ENCODE measurements around the gene C1orf198. TPM values are rescaled to one million over a fixed set of nuclear protein-coding genes. Genes with fewer than 3 reads are reported as not detected.

Gene C1orf198
- polyA plus RNA-seq, 2 of the 4 experiments (the other 2 are of a cell fraction), result 12.0 to 20.4 TPM

DNA sequence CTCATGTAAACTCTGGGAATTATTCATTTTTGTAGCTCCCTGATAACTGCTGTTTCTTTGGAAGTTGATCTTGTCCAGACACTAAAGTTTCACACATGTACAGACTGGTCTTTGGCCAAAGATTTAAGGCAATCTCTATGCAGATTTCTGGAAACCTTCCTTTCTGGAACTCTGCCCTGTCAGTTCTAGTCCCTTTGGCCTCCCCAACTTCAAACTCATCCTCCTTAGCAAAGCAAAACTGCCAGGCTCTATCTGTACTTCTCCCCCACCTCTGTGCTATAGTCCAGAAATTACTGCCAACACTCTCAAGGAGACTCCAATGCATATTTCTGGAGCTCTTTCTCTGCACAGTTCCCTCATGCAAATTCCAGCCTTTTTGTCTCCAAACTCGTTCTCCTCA, 36.5 kb downstream of the C1orf198 start:
- DNase-seq (ENCODE audit: low read depth in 1 of 2, low spot score in 1 of 2), result no peak
- Histone ChIP-seq H3K27ac (no peak overlapping the region), H3K4me1 (no peaks in the 10 kb centered on the region), H3K4me3 (no peak overlapping the region), H3K4me2 (no peak overlapping the region), H3K9me3 (no peaks in the 10 kb centered on the region)
- POLR2A ChIA-PET, result no interaction called here
- FAIRE-seq, result no peak
- CTCF ChIA-PET, result interaction anchor here (0.7 to 1.2 kb wide), 3 partner anchors 9 to 37 kb away, joined by 3 read pairs; no protein-coding TSS in a partner anchor
- 19% methylated on average over 1 of the region's 1 CpG for WGBS (ENCODE audit: missing lambda C conversion rate)
- TF ChIP-seq HEYL (CRISPR knock-in tag; IDR thresholded peaks at IDR 0.05), result no peak
- no peak for TF ChIP-seq HOXB5 (CRISPR knock-in tag; IDR thresholded peaks at IDR 0.05)
- no peak for TF ChIP-seq RAD21 (conservative IDR thresholded peaks at IDR 0.05 in 1 of 2, IDR thresholded peaks at IDR 0.05 in 1 of 2)
- no peak for TF ChIP-seq EHF (CRISPR knock-in tag; IDR thresholded peaks at IDR 0.05)
- TF ChIP-seq ESRRA (IDR thresholded peaks at IDR 0.05; ENCODE audit: borderline replicate concordance, low read length), result no peak
- no peak for TF ChIP-seq PHF8 (IDR thresholded peaks at IDR 0.05; ENCODE audit: borderline replicate concordance, low read depth)
- no peak for ATAC-seq

DNA sequence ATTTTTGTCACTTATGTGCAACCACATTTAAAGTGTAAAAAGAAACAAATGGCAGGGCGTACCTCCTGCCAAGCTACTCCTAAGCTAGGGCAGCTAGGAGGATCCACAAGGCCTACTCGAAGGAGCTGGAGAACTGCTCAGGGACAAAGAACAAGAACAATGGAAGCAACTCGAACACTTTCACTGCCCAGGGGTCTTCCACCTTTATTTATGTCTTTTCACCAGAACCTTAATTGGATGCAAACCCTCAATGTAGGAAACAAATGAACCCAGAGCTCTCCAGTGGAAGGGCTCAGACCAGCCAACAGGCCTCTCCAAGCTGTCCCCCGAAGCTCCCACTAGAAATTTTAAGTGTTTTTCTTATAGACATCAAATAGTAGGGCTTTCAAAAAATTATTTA, 39.9 kb downstream of the C1orf198 start:
- CTCF ChIA-PET, result interaction anchor here (1.3 kb wide), 1 partner anchor 31 kb away, joined by 5 read pairs; no protein-coding TSS in a partner anchor
- H3K4me1 ChIP-seq, result peaks cover 18% of the 10 kb centered on the region
- TF ChIP-seq, protein P1, sequence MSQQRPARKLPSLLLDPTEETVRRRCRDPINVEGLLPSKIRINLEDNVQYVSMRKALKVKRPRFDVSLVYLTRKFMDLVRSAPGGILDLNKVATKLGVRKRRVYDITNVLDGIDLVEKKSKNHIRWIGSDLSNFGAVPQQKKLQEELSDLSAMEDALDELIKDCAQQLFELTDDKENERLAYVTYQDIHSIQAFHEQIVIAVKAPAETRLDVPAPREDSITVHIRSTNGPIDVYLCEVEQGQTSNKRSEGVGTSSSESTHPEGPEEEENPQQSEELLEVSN (IDR thresholded peaks at IDR 0.05; ENCODE audit: borderline replicate concordance, low read depth), result no peak
- TF ChIP-seq, protein P2, sequence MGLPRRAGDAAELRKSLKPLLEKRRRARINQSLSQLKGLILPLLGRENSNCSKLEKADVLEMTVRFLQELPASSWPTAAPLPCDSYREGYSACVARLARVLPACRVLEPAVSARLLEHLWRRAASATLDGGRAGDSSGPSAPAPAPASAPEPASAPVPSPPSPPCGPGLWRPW (IDR thresholded peaks at IDR 0.05), result no peak
- TF ChIP-seq POLR2AphosphoS2 (conservative IDR thresholded peaks at IDR 0.05; ENCODE audit: low read length) (no peak), JUN (IDR thresholded peaks at IDR 0.05) (no peak), NFE2L2 (conservative IDR thresholded peaks at IDR 0.05; ENCODE audit: low read length) (no peak), KDM1A (IDR thresholded peaks at IDR 0.05; ENCODE audit: low read depth) (no peak), NR3C1 (IDR thresholded peaks at IDR 0.05) (no peak), RCOR1 (IDR thresholded peaks at IDR 0.05; ENCODE audit: low read depth, low read length) (no peak), PHF8 (IDR thresholded peaks at IDR 0.05; ENCODE audit: borderline replicate concordance, low read depth) (no peak)
- TF ChIP-seq, protein P3, sequence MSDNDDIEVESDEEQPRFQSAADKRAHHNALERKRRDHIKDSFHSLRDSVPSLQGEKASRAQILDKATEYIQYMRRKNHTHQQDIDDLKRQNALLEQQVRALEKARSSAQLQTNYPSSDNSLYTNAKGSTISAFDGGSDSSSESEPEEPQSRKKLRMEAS (IDR thresholded peaks at IDR 0.05), result no peak
- TF ChIP-seq, protein P4, sequence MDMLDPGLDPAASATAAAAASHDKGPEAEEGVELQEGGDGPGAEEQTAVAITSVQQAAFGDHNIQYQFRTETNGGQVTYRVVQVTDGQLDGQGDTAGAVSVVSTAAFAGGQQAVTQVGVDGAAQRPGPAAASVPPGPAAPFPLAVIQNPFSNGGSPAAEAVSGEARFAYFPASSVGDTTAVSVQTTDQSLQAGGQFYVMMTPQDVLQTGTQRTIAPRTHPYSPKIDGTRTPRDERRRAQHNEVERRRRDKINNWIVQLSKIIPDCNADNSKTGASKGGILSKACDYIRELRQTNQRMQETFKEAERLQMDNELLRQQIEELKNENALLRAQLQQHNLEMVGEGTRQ (IDR thresholded peaks at IDR 0.05), result no peak
- H3K4me3 ChIP-seq, result no peak overlapping the region
- FAIRE-seq, result no peak
- DNase-seq (ENCODE audit: low read depth in 1 of 2, low spot score in 1 of 2), result no peak
- H3K27ac ChIP-seq, result no peak overlapping the region
- H3K4me2 ChIP-seq, result no peak overlapping the region
- POLR2A ChIA-PET, result no interaction called here
- no peak for ATAC-seq
- no peaks in the 10 kb centered on the region for H3K9me3 ChIP-seq
- WGBS (ENCODE audit: missing lambda C conversion rate), result 59% methylated on average over 4 of the region's 4 CpGs

DNA sequence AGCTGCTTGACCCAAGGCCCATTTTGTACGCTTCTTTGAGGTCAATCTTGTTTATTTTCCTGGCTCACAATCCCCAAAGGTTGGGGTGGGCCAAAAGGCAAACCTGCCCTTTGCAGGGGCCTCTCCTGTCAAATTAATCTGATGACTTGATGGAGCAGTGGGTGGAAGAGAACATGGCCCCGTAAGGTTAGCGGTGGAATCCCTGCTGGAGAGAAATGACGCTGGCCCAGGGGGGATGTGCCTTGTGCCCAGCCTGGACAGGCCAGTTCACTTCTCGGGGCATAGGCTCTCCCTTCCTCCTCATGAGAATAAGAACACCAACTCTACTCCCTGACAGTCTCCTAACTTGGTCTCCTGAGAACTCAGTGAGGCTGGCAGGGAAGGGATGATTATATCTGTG, 40.5 kb downstream of the C1orf198 start:
- Histone ChIP-seq H3K9me3 (no peaks in the 10 kb centered on the region), H3K4me3 (no peak overlapping the region), H3K27ac (no peak overlapping the region), H3K4me1 (peaks cover 18% of the 10 kb centered on the region), H3K4me2 (no peak overlapping the region)
- ATAC-seq (no peak), DNase-seq (ENCODE audit: low read depth in 1 of 2, low spot score in 1 of 2) (no peak), FAIRE-seq (no peak)
- 70% methylated on average over 5 of the region's 5 CpGs for WGBS (ENCODE audit: missing lambda C conversion rate)
- no peak for TF ChIP-seq MYC (IDR thresholded peaks at IDR 0.05; ENCODE audit: borderline replicate concordance, low read length)
- TF ChIP-seq HOXA7 (CRISPR knock-in tag; IDR thresholded peaks at IDR 0.05), result no peak
- TF ChIP-seq CHD2 (IDR thresholded peaks at IDR 0.05; ENCODE audit: low read length, partially characterized antibody), result no peak
- no peak for TF ChIP-seq TFCP2L1 (CRISPR knock-in tag; IDR thresholded peaks at IDR 0.05)
- TF ChIP-seq, protein P5, sequence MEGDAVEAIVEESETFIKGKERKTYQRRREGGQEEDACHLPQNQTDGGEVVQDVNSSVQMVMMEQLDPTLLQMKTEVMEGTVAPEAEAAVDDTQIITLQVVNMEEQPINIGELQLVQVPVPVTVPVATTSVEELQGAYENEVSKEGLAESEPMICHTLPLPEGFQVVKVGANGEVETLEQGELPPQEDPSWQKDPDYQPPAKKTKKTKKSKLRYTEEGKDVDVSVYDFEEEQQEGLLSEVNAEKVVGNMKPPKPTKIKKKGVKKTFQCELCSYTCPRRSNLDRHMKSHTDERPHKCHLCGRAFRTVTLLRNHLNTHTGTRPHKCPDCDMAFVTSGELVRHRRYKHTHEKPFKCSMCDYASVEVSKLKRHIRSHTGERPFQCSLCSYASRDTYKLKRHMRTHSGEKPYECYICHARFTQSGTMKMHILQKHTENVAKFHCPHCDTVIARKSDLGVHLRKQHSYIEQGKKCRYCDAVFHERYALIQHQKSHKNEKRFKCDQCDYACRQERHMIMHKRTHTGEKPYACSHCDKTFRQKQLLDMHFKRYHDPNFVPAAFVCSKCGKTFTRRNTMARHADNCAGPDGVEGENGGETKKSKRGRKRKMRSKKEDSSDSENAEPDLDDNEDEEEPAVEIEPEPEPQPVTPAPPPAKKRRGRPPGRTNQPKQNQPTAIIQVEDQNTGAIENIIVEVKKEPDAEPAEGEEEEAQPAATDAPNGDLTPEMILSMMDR (IDR thresholded peaks at IDR 0.05), result no peak
- no peak for TF ChIP-seq GATA3 (IDR thresholded peaks at IDR 0.05; ENCODE audit: borderline replicate concordance)
- no peak for TF ChIP-seq NR3C1 (IDR thresholded peaks at IDR 0.05)
- TF ChIP-seq, protein P6, sequence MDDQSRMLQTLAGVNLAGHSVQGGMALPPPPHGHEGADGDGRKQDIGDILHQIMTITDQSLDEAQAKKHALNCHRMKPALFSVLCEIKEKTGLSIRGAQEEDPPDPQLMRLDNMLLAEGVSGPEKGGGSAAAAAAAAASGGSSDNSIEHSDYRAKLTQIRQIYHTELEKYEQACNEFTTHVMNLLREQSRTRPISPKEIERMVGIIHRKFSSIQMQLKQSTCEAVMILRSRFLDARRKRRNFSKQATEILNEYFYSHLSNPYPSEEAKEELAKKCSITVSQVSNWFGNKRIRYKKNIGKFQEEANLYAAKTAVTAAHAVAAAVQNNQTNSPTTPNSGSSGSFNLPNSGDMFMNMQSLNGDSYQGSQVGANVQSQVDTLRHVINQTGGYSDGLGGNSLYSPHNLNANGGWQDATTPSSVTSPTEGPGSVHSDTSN (IDR thresholded peaks at IDR 0.05), result no peak
- no peak for TF ChIP-seq FOXS1 (CRISPR knock-in tag; IDR thresholded peaks at IDR 0.05)
- TF ChIP-seq, protein P4 (IDR thresholded peaks at IDR 0.05), result no peak
- no peak for TF ChIP-seq CBX2 (IDR thresholded peaks at IDR 0.05; ENCODE audit: borderline replicate concordance, low read depth)
- TF ChIP-seq, protein P3 (IDR thresholded peaks at IDR 0.05), result no peak
- no peak for TF ChIP-seq NFE2L2 (conservative IDR thresholded peaks at IDR 0.05; ENCODE audit: low read length)
- no peak for TF ChIP-seq SMC3 (IDR thresholded peaks at IDR 0.05)
- TF ChIP-seq HOXB5 (CRISPR knock-in tag; IDR thresholded peaks at IDR 0.05), result no peak
- no peak for TF ChIP-seq SREBF2 (IDR thresholded peaks at IDR 0.05)
- no peak for TF ChIP-seq RAD21 (conservative IDR thresholded peaks at IDR 0.05 in 1 of 2, IDR thresholded peaks at IDR 0.05 in 1 of 2)
- ChIA-PET POLR2A (no interaction called here), CTCF (no interaction called here)
